H9 (cell line): ENCODE data around the gene CEP170B. TPM values are rescaled to one million over a fixed set of nuclear protein-coding genes. Genes with fewer than 3 reads are reported as not detected.

Source experiments
- DNase-seq: peaks from one replicate; pipeline ENCODE4 v3.0.0-alpha.2; 2017
- H2AFZ ChIP-seq: one replicate; pipeline ENCODE4 v1.6.1; 2013; ENCODE audit warnings: mild to moderate bottlenecking, low read length, control low read depth, moderate library complexity
- H2AK5ac ChIP-seq: 2 replicates; pipeline ENCODE4 v1.6.1; 2013; ENCODE audit warnings: low read length, control low read depth, mixed read lengths; ENCODE audit not compliant: insufficient read length
- H2BK120ac ChIP-seq: one replicate; pipeline ENCODE4 v1.6.1; 2013; ENCODE audit warnings: low read depth, mild to moderate bottlenecking, low read length, control low read depth, inconsistent platforms; ENCODE audit not compliant: poor library complexity, severe bottlenecking
- H2BK12ac ChIP-seq: 2 replicates; pipeline ENCODE4 v1.6.1; 2013; ENCODE audit warnings: low read length, control low read depth, mixed read lengths, low read depth; ENCODE audit not compliant: insufficient read length
- H2BK15ac ChIP-seq: 2 replicates; pipeline ENCODE4 v1.6.1; 2013; ENCODE audit warnings: low read depth, low read length, control low read depth
- H2BK20ac ChIP-seq: one replicate; pipeline ENCODE4 v1.6.1; 2013; ENCODE audit warnings: low read depth, mild to moderate bottlenecking, low read length, control low read depth, inconsistent platforms; ENCODE audit not compliant: poor library complexity, severe bottlenecking
- H2BK5ac ChIP-seq: 2 replicates; pipeline ENCODE4 v1.6.1; 2013; ENCODE audit warnings: low read length, control low read depth, mixed read lengths; ENCODE audit not compliant: insufficient read length
- H3K14ac ChIP-seq: 2 replicates; pipeline ENCODE4 v1.6.1; 2013; ENCODE audit warnings: low read length, control low read depth; ENCODE audit not compliant: insufficient read depth
- H3K18ac ChIP-seq: 2 replicates; pipeline ENCODE4 v1.6.1; 2013; ENCODE audit warnings: low read depth, mild to moderate bottlenecking, mixed read lengths, low read length, control low read depth; ENCODE audit not compliant: insufficient read length
- H3K23ac ChIP-seq: 2 replicates; pipeline ENCODE4 v1.6.1; 2013; ENCODE audit warnings: low read length, control low read depth, mixed read lengths, low read depth; ENCODE audit not compliant: insufficient read length
- H3K23me2 ChIP-seq: 2 replicates; pipeline ENCODE4 v1.6.1; 2013; ENCODE audit warnings: low read depth, mild to moderate bottlenecking, mixed read lengths, low read length, control low read depth; ENCODE audit not compliant: insufficient read length, poor library complexity, severe bottlenecking
- H3K27ac ChIP-seq: 2 replicates; pipeline ENCODE4 v1.5.1; 2013; ENCODE audit warnings: low read length, control low read depth, mixed read lengths, low read depth; ENCODE audit not compliant: insufficient read length
- H3K27me3 ChIP-seq: 2 replicates; pipeline ENCODE4 v1.6.1; 2013; ENCODE audit warnings: low read length, control low read depth, inconsistent platforms; ENCODE audit not compliant: insufficient read depth
- H3K4ac ChIP-seq: 2 replicates; pipeline ENCODE4 v1.6.1; 2013; ENCODE audit warnings: low read depth, mild to moderate bottlenecking, control low read depth, inconsistent platforms, low read length, moderate library complexity
- H3K4me1 ChIP-seq: 2 replicates; pipeline ENCODE4 v1.6.1; 2013; ENCODE audit warnings: low read length, control low read depth, inconsistent platforms; ENCODE audit not compliant: insufficient read depth
- H3K4me2 ChIP-seq: 2 replicates; pipeline ENCODE4 v1.6.1; 2013; ENCODE audit warnings: low read length, control low read depth, mixed read lengths; ENCODE audit not compliant: insufficient read length, insufficient read depth
- H3K56ac ChIP-seq: 2 replicates; pipeline ENCODE4 v1.6.1; 2013; ENCODE audit warnings: low read depth, mild to moderate bottlenecking, mixed read lengths, low read length, control low read depth; ENCODE audit not compliant: insufficient read length
- H3K79me1 ChIP-seq: 2 replicates; pipeline ENCODE4 v1.6.1; 2013; ENCODE audit warnings: low read depth, mild to moderate bottlenecking, moderate library complexity, low read length, control low read depth, inconsistent platforms; ENCODE audit not compliant: insufficient read depth, poor library complexity, severe bottlenecking
- H3K79me2 ChIP-seq: 2 replicates; pipeline ENCODE4 v1.6.1; 2013; ENCODE audit warnings: low read length, control low read depth, inconsistent platforms; ENCODE audit not compliant: insufficient read depth
- H3K9ac ChIP-seq: 2 replicates; pipeline ENCODE4 v1.6.1; 2013; ENCODE audit warnings: low read length, control low read depth, mixed read lengths; ENCODE audit not compliant: insufficient read length; ENCODE audit errors: extremely low read depth
- H3K9me3 ChIP-seq: one replicate; pipeline ENCODE4 v1.6.1; 2013; ENCODE audit warnings: low read depth, low read length, inconsistent platforms; ENCODE audit not compliant: control insufficient read depth
- H3T11ph ChIP-seq: one replicate; pipeline ENCODE4 v1.6.1; 2013; ENCODE audit warnings: mild to moderate bottlenecking, low read length, control low read depth, inconsistent platforms
- H4K20me1 ChIP-seq: one replicate; pipeline ENCODE4 v1.6.1; 2013; ENCODE audit not compliant: control insufficient read depth, insufficient read length, insufficient read depth
- H4K5ac ChIP-seq: 2 replicates; pipeline ENCODE4 v1.6.1; 2013; ENCODE audit warnings: low read depth, mild to moderate bottlenecking, mixed read lengths, low read length, control low read depth; ENCODE audit not compliant: insufficient read length
- H4K8ac ChIP-seq: replicated peaks from 2 replicates; pipeline ENCODE4 v1.6.1; 2013; ENCODE audit warnings: low read length, control low read depth, mixed read lengths, low read depth; ENCODE audit not compliant: insufficient read length
- H4K91ac ChIP-seq: 2 replicates; pipeline ENCODE4 v1.6.1; 2013; ENCODE audit warnings: low read depth, mild to moderate bottlenecking, moderate library complexity, mixed read lengths, low read length, control low read depth; ENCODE audit not compliant: insufficient read length
- H3K27ac Mint-ChIP-seq, 3 experiments: 2 replicates in 2 of 3; 3 replicates in 1 of 3; pipeline ENCODE4 v1.8.0; 2020 to 2021; ENCODE audit warnings: mixed read lengths in 3 of 3, mild to moderate bottlenecking in 1 of 3, moderate library complexity in 1 of 3
- H3K27me3 Mint-ChIP-seq: 2 replicates; pipeline ENCODE4 v1.8.0; 2021; ENCODE audit warnings: low read depth, mild to moderate bottlenecking, moderate library complexity, mixed read lengths
- H3K36me3 Mint-ChIP-seq, 3 experiments: 2 replicates in 2 of 3; 3 replicates in 1 of 3; pipeline ENCODE4 v1.8.0; 2020 to 2021; ENCODE audit warnings: low read depth in 3 of 3, mixed read lengths in 3 of 3; ENCODE audit not compliant: insufficient read depth in 1 of 3
- H3K4me1 Mint-ChIP-seq, 2 experiments: 2 replicates each; pipeline ENCODE4 v1.8.0; 2020; ENCODE audit warnings: mixed read lengths in 2 of 2
- H3K4me3 Mint-ChIP-seq, 2 experiments: 2 replicates in 1 of 2; 3 replicates in 1 of 2; pipeline ENCODE4 v1.8.0; 2020 to 2021; ENCODE audit warnings: mild to moderate bottlenecking in 2 of 2, mixed read lengths in 2 of 2, moderate library complexity in 1 of 2
- H3K9me3 Mint-ChIP-seq, 2 experiments: 2 replicates in 1 of 2; 3 replicates in 1 of 2; pipeline ENCODE4 v1.8.0; 2020; ENCODE audit warnings: mild to moderate bottlenecking in 2 of 2, mixed read lengths in 2 of 2, moderate library complexity in 1 of 2
- WGBS: extraction: QIAGEN DNeasy Blood & Tissue Kit; methylation state at CpG from one replicate; pipeline ENCODE4 v1.1.7; 2013; ENCODE audit warnings: missing lambda C conversion rate, low lambda C conversion rate, mixed read lengths; ENCODE audit not compliant: insufficient read length; ENCODE audit errors: extremely low coverage; 5-methylcytosine and 5-hydroxymethylcytosine counted together
- long read RNA-seq: library from polyadenylated mRNA; unstranded; transcript quantifications from one replicate; pipeline ENCODE4 v2.0.0, GENCODE V29; 2020
- total RNA-seq: library from RNA; stranded (reverse); gene quantifications from 2 replicates; pipeline ENCODE4 v1.2.1, GENCODE V29; 2021
- TF ChIP-seq, protein P1 (sequence below): fragments of 200-600 bp; sonication (generic); conservative IDR thresholded peaks from 3 replicates; pipeline ENCODE4 v1.8.0; 2021; ENCODE audit warnings: antibody characterized with exemption, mild to moderate bottlenecking

CEP170B gene
- total RNA-seq, result 28.5 and 28.8 TPM in 2 replicates
- long read RNA-seq, partial matches to known transcripts, result 0 of 7 reads
- long read RNA-seq, other reads (novel, unspliced or antisense), result 7 of 7 reads

DNA sequence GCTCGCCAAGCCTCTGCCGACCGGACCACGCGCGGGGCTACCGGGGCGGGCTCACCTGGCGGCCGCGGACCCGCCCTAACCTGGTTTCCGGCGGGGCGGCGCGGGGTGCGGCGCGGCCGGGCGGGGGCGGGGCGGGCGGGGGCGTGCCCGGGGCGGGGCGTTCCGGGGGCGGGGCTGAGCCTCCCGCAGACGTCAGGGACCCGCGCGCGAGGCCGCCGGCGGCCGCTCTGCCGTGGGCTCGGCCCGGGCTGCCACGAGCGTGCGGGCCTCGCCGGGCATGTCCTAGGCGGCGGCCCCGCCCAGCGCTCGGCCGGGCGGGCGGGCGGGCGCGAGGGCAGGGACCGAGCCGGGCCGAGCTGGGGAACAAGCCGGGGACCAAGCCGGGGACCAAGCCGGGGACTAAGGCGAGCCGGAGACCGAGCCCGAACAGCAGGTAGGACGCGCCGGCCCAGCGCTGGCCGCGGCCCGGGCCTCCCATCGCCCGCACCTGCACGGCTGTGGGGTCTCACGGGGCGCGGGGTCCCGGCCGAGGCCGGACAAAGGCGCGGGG is at the start of gene CEP170B:
Gene CEP170B, plus strand, starts transcription at position 188 of the 550 bp plus-strand sequence. CDS start 3,183 bp downstream, outside the sequence.
- no peaks in the 10 kb centered on the region for H4K20me1 ChIP-seq
- H3K27ac ChIP-seq, result no peak within 1 kb of the TSS
- no peak within 1 kb of the TSS for H2BK120ac ChIP-seq
- no peaks in the 10 kb centered on the region for H3K9me3 Mint-ChIP-seq
- H2BK12ac ChIP-seq, result no peak within 1 kb of the TSS
- no peaks in the 10 kb centered on the region for H3K27me3 ChIP-seq
- no peak within 1 kb of the TSS for H3K4ac ChIP-seq
- peak within 1 kb of the TSS; percentile 86 to 96 for H3K4me3 Mint-ChIP-seq
- H3K27ac Mint-ChIP-seq, result peak within 1 kb of the TSS; percentile 75 to 90 (median 76); a peak in 4 of 7 replicates
- no peak within 1 kb of the TSS for H2AK5ac ChIP-seq
- H2BK15ac ChIP-seq, result no peak within 1 kb of the TSS
- H3K4me2 ChIP-seq, result peak within 1 kb of the TSS; percentile 51
- no peak within 1 kb of the TSS for H4K8ac ChIP-seq
- H3K23me2 ChIP-seq, result peaks cover 12% of the 10 kb centered on the region
- H3K14ac ChIP-seq, result 0 out of 2 replicates have a peak within 1 kb of the TSS, but pooled peaks have one; percentile 37
- H2BK20ac ChIP-seq, result no peak within 1 kb of the TSS
- no peak within 1 kb of the TSS for H4K5ac ChIP-seq
- H3K9ac ChIP-seq, result peak within 1 kb of the TSS; percentile 43
- TF ChIP-seq, protein P1, sequence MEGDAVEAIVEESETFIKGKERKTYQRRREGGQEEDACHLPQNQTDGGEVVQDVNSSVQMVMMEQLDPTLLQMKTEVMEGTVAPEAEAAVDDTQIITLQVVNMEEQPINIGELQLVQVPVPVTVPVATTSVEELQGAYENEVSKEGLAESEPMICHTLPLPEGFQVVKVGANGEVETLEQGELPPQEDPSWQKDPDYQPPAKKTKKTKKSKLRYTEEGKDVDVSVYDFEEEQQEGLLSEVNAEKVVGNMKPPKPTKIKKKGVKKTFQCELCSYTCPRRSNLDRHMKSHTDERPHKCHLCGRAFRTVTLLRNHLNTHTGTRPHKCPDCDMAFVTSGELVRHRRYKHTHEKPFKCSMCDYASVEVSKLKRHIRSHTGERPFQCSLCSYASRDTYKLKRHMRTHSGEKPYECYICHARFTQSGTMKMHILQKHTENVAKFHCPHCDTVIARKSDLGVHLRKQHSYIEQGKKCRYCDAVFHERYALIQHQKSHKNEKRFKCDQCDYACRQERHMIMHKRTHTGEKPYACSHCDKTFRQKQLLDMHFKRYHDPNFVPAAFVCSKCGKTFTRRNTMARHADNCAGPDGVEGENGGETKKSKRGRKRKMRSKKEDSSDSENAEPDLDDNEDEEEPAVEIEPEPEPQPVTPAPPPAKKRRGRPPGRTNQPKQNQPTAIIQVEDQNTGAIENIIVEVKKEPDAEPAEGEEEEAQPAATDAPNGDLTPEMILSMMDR, result no peak
- H4K91ac ChIP-seq, result no peak within 1 kb of the TSS
- H3K79me2 ChIP-seq, result peaks cover 13% of the 10 kb centered on the region; the same call in 1 of the 2 replicates
- H3K36me3 Mint-ChIP-seq, result peaks cover 0 to 4% (median 2%) of the 10 kb centered on the region in 3 experiments; a peak in 3 of 7 replicates
- H3T11ph ChIP-seq, result no peak within 1 kb of the TSS
- H2AFZ ChIP-seq, result no peak within 1 kb of the TSS
- H3K27me3 Mint-ChIP-seq, result no peaks in the 10 kb centered on the region; the same call in none of the 2 replicates
- H3K4me1 Mint-ChIP-seq, result peaks cover 6 to 17% of the 10 kb centered on the region in 2 experiments
- H2BK5ac ChIP-seq, result no peak within 1 kb of the TSS
- H3K4me1 ChIP-seq, result peaks cover 4% of the 10 kb centered on the region; the same call in 1 of the 2 replicates
- peak within 1 kb of the TSS; percentile 72 for H3K18ac ChIP-seq
- H3K56ac ChIP-seq, result no peak within 1 kb of the TSS
- no peak within 1 kb of the TSS for H3K23ac ChIP-seq
- DNase-seq, result peak; percentile 62
- no peaks in the 10 kb centered on the region for H3K79me1 ChIP-seq
- WGBS, result no CpG with 5 or more reads among the region's 88 CpGs
- H3K9me3 ChIP-seq, result no peaks in the 10 kb centered on the region
